HG02571 (cell line): ENCODE results near the gene NABP2.
"Not testable (repeated sequence)": the region's sequence is repeated elsewhere in the genome, so short reads cannot be mapped to it uniquely, and the experiment has no call there.

Experiments
- ATAC-seq: cut with Tn5 transposase; IDR thresholded peaks from one replicate; pipeline ENCODE4 v1.9.1; 2021; ENCODE audit warnings: mild to moderate bottlenecking, moderate library complexity; ENCODE audit not compliant: unreplicated experiment

The NABP2 gene

DNA sequence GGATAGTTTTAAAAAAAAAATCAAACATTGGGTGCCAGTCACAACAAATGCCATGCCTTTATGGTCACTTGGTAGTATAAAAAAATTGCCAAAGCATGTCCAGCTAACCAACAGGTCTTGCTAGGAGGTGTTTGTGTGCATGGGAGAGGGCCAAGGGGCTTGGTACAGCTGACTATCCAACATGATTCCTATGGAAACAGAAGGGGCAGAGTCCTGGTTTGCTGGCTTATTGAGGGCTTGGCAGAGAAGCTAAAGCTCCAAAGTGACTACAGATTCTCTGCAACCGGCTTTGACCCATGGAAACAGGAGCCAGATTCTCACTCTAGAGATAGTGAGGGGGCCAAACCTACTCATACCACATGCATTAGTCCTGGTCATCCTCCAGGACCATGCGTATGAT, 48.3 kb downstream of the NABP2 start:
- not testable (repeated sequence) for ATAC-seq

DNA sequence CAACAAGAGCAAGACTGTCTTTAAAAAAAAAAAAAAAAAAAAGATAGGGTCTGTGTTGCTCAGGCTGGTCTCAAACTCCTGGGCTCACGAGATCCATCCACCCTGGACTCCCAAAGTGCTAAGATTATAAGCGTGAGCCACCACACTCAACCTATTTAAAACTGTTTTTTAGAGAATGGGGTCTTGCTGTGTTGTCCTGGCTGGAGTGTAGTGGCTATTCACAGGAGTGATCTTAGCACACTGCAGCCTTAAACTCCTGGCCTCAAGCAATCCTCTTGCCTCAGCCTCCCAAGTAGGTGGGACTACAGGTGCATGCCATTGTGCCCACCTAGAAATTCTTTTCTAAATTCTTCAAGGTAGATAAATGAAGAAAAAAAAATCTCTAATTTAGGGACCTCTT, 50.2 kb downstream of the NABP2 start:
- no peak for ATAC-seq

DNA sequence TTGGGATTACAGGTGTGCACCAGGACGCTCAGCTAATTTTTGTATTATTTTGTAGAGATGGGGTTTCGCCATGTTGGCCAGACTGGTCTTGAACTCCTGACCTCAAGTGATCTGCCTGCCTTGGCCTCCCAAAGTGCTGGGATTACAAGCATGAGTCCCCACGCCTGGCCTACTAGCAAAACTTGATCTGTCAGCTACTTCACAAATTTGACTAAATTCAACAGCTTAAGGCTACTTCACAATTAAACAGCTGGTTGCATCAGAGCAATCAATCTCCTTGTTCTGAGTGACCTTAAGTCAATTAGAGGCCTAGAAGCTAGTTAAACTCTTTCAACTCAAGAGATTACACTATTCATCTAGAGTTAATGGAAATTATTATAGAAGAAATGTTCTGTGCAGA, 54.8 kb downstream of the NABP2 start:
- ATAC-seq, result no peak
